Common myeloid progenitor, CD34-positive (primary cell): ENCODE measurements around the gene RSAD1.

Experiments used
- CTCF ChIA-PET: fragments of 350-600 bp; sonication (Branson Sonifier 250); formaldehyde crosslinking; loops from one replicate; lab custom pipeline; 2021; ENCODE audit warnings: antibody characterized with exemption; lab: Charles Lee
- POLR2A ChIA-PET: fragments of 350-600 bp; sonication (Branson Sonifier 250); formaldehyde crosslinking; loops from one replicate; lab custom pipeline; 2021; ENCODE audit warnings: antibody characterized with exemption; lab: Charles Lee
- DNase-seq, 3 donors: peaks; one replicate each; pipeline versions ENCODE4 v3.0.0 to v3.0.0-alpha.2; 2013
- H3K27ac ChIP-seq, 2 experiments: 1 replicate in 1 of 2; 2 replicates in 1 of 2; pipeline ENCODE4 v1.7.0; 2013; ENCODE audit warnings: inconsistent platforms in 2 of 2, low read length in 2 of 2, mild to moderate bottlenecking in 2 of 2, low read depth in 1 of 2, moderate library complexity in 1 of 2; ENCODE audit not compliant: severe bottlenecking in 2 of 2, insufficient read depth in 1 of 2, poor library complexity in 1 of 2
- H3K27me3 ChIP-seq, 5 experiments: replicated peaks in 2 of 5; 1 replicate in 3 of 5; 2 replicates in 2 of 5; pipeline versions ENCODE4 v1.6.1 to v1.7.0; 2013; ENCODE audit warnings: low read length in 4 of 5, mild to moderate bottlenecking in 2 of 5, moderate library complexity in 2 of 5, inconsistent platforms in 1 of 5; ENCODE audit not compliant: insufficient read depth in 5 of 5, control insufficient read depth in 4 of 5
- H3K36me3 ChIP-seq, 4 experiments: 1 replicate in 2 of 4; 2 replicates in 2 of 4; pipeline versions ENCODE4 v1.6.1 to v1.7.0; 2013; ENCODE audit warnings: low read length in 3 of 4, control low read depth in 1 of 4, mild to moderate bottlenecking in 1 of 4; ENCODE audit not compliant: control insufficient read depth in 4 of 4, insufficient read depth in 4 of 4
- H3K4me1 ChIP-seq, 4 experiments: 1 replicate in 3 of 4; 2 replicates in 1 of 4; pipeline versions ENCODE4 v1.6.1 to v1.7.1; 2013; ENCODE audit warnings: low read length in 3 of 4, mild to moderate bottlenecking in 3 of 4, control low read depth in 1 of 4, inconsistent platforms in 1 of 4, moderate library complexity in 1 of 4; ENCODE audit not compliant: control insufficient read depth in 4 of 4, insufficient read depth in 4 of 4; ENCODE audit errors: control extremely low read depth in 1 of 4
- H3K4me3 ChIP-seq, 7 experiments: 1 replicate in 4 of 7; 2 replicates in 3 of 7; pipeline versions ENCODE4 v1.5.1 to v1.7.0; 2013; ENCODE audit warnings: mild to moderate bottlenecking in 7 of 7, low read length in 6 of 7, moderate library complexity in 6 of 7, inconsistent platforms in 2 of 7, low read depth in 2 of 7, control low read depth in 1 of 7; ENCODE audit not compliant: insufficient read depth in 4 of 7, control insufficient read depth in 1 of 7; ENCODE audit errors: extremely low read depth in 1 of 7
- H3K9me3 ChIP-seq, 5 experiments: 1 replicate in 4 of 5; 2 replicates in 1 of 5; pipeline versions ENCODE4 v1.6.1 to v1.7.1; 2013; ENCODE audit warnings: low read length in 4 of 5, mild to moderate bottlenecking in 2 of 5, inconsistent platforms in 1 of 5, low read depth in 1 of 5, moderate library complexity in 1 of 5; ENCODE audit not compliant: control insufficient read depth in 4 of 5, insufficient read depth in 2 of 5; ENCODE audit errors: control extremely low read depth in 1 of 5
- WGBS: methylation state at CpG from one replicate; pipeline ENCODE4 v1.1.5; 2013; ENCODE audit not compliant: insufficient coverage; 5-methylcytosine and 5-hydroxymethylcytosine counted together

Gene RSAD1

GRCh38 chr17:50464121-50464520 lies 14.5 kb upstream of the RSAD1 start:
- no peaks in the 10 kb centered on the region for H3K9me3 ChIP-seq
- DNase-seq: no peak
- WGBS: no CpG with 5 or more reads among the region's 3 CpGs
- H3K27ac ChIP-seq: no peak overlapping the region
- H3K4me1 ChIP-seq: peaks cover 0 to 9% (median 6%) of the 10 kb centered on the region in 4 experiments
- no peak overlapping the region for H3K4me3 ChIP-seq
- peaks cover 0 to 23% (median 7%) of the 10 kb centered on the region in 5 experiments for H3K27me3 ChIP-seq
- ChIA-PET POLR2A (interaction anchor here (0.6 kb wide), 1 partner anchor 1002 kb away, joined by 5 read pairs; no protein-coding TSS in a partner anchor), CTCF (interaction anchor here (0.5 kb wide), 1 partner anchor 143 kb away, joined by 3 read pairs; no protein-coding TSS in a partner anchor)
- peaks cover 0 to 14% (median 5%) of the 10 kb centered on the region in 4 experiments for H3K36me3 ChIP-seq

- CTCF ChIA-PET: interaction anchor here (0.5 to 1.5 kb wide), 3 partner anchors 9 to 144 kb away, joined by 3 to 4 read pairs (median 3); no protein-coding TSS in a partner anchor
- 100% methylated on average over 2 of the region's 4 CpGs for WGBS
These were observed 13.9 kb upstream of the RSAD1 start for GRCh38 chr17:50464736-50465135.

GRCh38 chr17:50465171-50465570 lies 13.5 kb upstream of the RSAD1 start:
- peaks cover 0 to 15% (median 8%) of the 10 kb centered on the region in 4 experiments for H3K4me1 ChIP-seq
- H3K36me3 ChIP-seq: peaks cover 0 to 14% (median 5%) of the 10 kb centered on the region in 4 experiments
- no peak overlapping the region for H3K27ac ChIP-seq
- 98% methylated on average over 6 of the region's 6 CpGs for WGBS
- CTCF ChIA-PET: interaction anchor here (1.1 to 1.5 kb wide), 3 partner anchors 10 to 67 kb away, joined by 3 to 4 read pairs (median 3); no protein-coding TSS in a partner anchor
- DNase-seq: no peak
- POLR2A ChIA-PET: no interaction called here
- H3K9me3 ChIP-seq: no peaks in the 10 kb centered on the region
- H3K27me3 ChIP-seq: peaks cover 0 to 31% (median 7%) of the 10 kb centered on the region in 5 experiments
- H3K4me3 ChIP-seq: no peak overlapping the region

More at GRCh38 chr17:50464736-50465135, 13.9 kb upstream of the RSAD1 start:
- H3K27me3 ChIP-seq: peaks cover 0 to 29% (median 7%) of the 10 kb centered on the region in 5 experiments
- H3K36me3 ChIP-seq: peaks cover 0 to 14% (median 5%) of the 10 kb centered on the region in 4 experiments
- no peaks in the 10 kb centered on the region for H3K9me3 ChIP-seq
- peaks cover 0 to 15% (median 8%) of the 10 kb centered on the region in 4 experiments for H3K4me1 ChIP-seq
- no peak for DNase-seq
- POLR2A ChIA-PET: no interaction called here
- H3K27ac ChIP-seq: no peak overlapping the region
- no peak overlapping the region for H3K4me3 ChIP-seq

GRCh38 chr17:50465635-50466034 lies 13.0 kb upstream of the RSAD1 start:
- ChIA-PET CTCF (interaction anchor here (1.1 to 1.5 kb wide), 3 partner anchors 10 to 67 kb away, joined by 3 to 4 read pairs (median 3); no protein-coding TSS in a partner anchor), POLR2A (no interaction called here)
- H3K4me1 ChIP-seq: peaks cover 0 to 15% (median 8%) of the 10 kb centered on the region in 4 experiments
- no peak overlapping the region for H3K27ac ChIP-seq
- no peaks in the 10 kb centered on the region for H3K9me3 ChIP-seq
- WGBS: 99% methylated on average over 7 of the region's 9 CpGs
- H3K36me3 ChIP-seq: peaks cover 0 to 11% (median 4%) of the 10 kb centered on the region in 4 experiments
- no peak for DNase-seq
- H3K4me3 ChIP-seq: no peak overlapping the region
- H3K27me3 ChIP-seq: peaks cover 0 to 31% (median 7%) of the 10 kb centered on the region in 5 experiments

GRCh38 chr17:50466371-50467113 lies 12.1 kb upstream of the RSAD1 start:
- H3K4me1 ChIP-seq: peaks cover 0 to 24% (median 16%) of the 10 kb centered on the region in 4 experiments
- peaks cover 0 to 31% (median 7%) of the 10 kb centered on the region in 5 experiments for H3K27me3 ChIP-seq
- H3K27ac ChIP-seq: no peak overlapping the region
- ChIA-PET POLR2A (no interaction called here), CTCF (interaction anchor here (1.5 kb wide), 2 partner anchors 13 to 68 kb away, joined by 4 to 5 read pairs; no protein-coding TSS in a partner anchor)
- WGBS: 93% methylated on average over 9 of the region's 9 CpGs
- peaks cover 0 to 9% (median 3%) of the 10 kb centered on the region in 4 experiments for H3K36me3 ChIP-seq
- H3K9me3 ChIP-seq: no peaks in the 10 kb centered on the region
- DNase-seq: no peak
- H3K4me3 ChIP-seq: no peak overlapping the region

GRCh38 chr17:50467114-50467854 lies 11.4 kb upstream of the RSAD1 start:
- DNase-seq: no peak
- Histone ChIP-seq H3K36me3 (peaks cover 0 to 5% (median 3%) of the 10 kb centered on the region in 4 experiments), H3K27me3 (peaks cover 0 to 31% (median 7%) of the 10 kb centered on the region in 5 experiments), H3K4me3 (no peak overlapping the region), H3K9me3 (no peaks in the 10 kb centered on the region), H3K27ac (no peak overlapping the region), H3K4me1 (peaks cover 0 to 27% (median 19%) of the 10 kb centered on the region in 4 experiments)
- POLR2A ChIA-PET: no interaction called here
- CTCF ChIA-PET: interaction anchor here (1.0 to 1.7 kb wide), 4 partner anchors 12 to 51 kb away, joined by 3 to 5 read pairs (median 4); no protein-coding TSS in a partner anchor
- 94% methylated on average over 5 of the region's 7 CpGs for WGBS
